Ovary (tissue), 9 donors: ENCODE measurements around the gene ABHD8. TPM values are rescaled to one million over a fixed set of nuclear protein-coding genes. Genes with fewer than 3 reads are reported as not detected.
A peak's percentile ranks its signal among the peaks of the same experiment; 100 is the strongest.

ENCODE experiments used
- DNase-seq, 5 donors: peaks; one replicate each; pipeline ENCODE4 v3.0.0-alpha.2; 2019 to 2020
- H3K27ac ChIP-seq, 2 donors: fragments of 200-600 bp; one replicate each; pipeline versions ENCODE4 v1.5.1 to v1.8.0; 2019 to 2022
- H3K27me3 ChIP-seq: fragments of 200-600 bp; one replicate; pipeline ENCODE4 v1.8.0; 2022
- H3K36me3 ChIP-seq: fragments of 200-600 bp; sonication (generic); one replicate; pipeline ENCODE4 v1.5.1; 2019
- H3K4me1 ChIP-seq: one replicate; pipeline ENCODE4 v1.8.1; 2013; ENCODE audit warnings: mild to moderate bottlenecking, moderate library complexity; ENCODE audit not compliant: insufficient read depth
- H3K4me3 ChIP-seq: fragments of 200-600 bp; sonication (generic); one replicate; pipeline ENCODE4 v1.5.1; 2017
- H3K9me3 ChIP-seq, 2 donors: fragments of 200-600 bp in 1 of 2; sonication (generic) in 1 of 2; one replicate each; pipeline versions ENCODE4 v1.5.1 to v1.8.1; 2013 to 2019; ENCODE audit warnings: mild to moderate bottlenecking in 1 of 2, moderate library complexity in 1 of 2
- EP300 ChIP-seq: sonication (generic); formaldehyde crosslinking; IDR thresholded peaks from one replicate; pipeline ENCODE4 v1.6.1; 2017; ENCODE audit warnings: antibody characterized with exemption
- POLR2A ChIP-seq: fragments of 450-650 bp; IDR thresholded peaks from one replicate; pipeline ENCODE4 v1.6.1; 2017; ENCODE audit warnings: antibody characterized with exemption, mild to moderate bottlenecking, moderate library complexity
- WGBS, 3 donors: extraction: QIAGEN DNeasy Blood & Tissue Kit in 1 of 3; methylation state at CpG; one replicate each; pipeline versions ENCODE4 v1.1.5 to v1.1.7; 2013 to 2017; 5-methylcytosine and 5-hydroxymethylcytosine counted together
- intact Hi-C, 4 donors: fragments of 100-400 bp; cut with DNase I; formaldehyde crosslinking; loops; one replicate each; pipeline versions ENCODE4 v1.11.0 to v1.15.1; 2022 to 2023
- polyA plus RNA-seq, 2 donors: library from polyadenylated mRNA; stranded (reverse); fragments of 200-250 nt in 1 of 2; fragments of 350-450 nt in 1 of 2; fragmentation: Illumina TruSeq in 1 of 2; extraction: RNeasy Lipid Tissue Mini Kit (QIAGEN cat#74804) in 1 of 2; gene quantifications; one replicate each; pipeline ENCODE4 v1.2.3, GENCODE V29; 2013 to 2014
- total RNA-seq, 7 donors: library from RNA; depleted of rRNA in 2 of 7; stranded (reverse); fragments of >200 nt in 2 of 7; fragmentation: NEBNext Ultra II Directional in 3 of 7; extraction: Animal tissue kit (Norgen Biotek cat#: 25700) in 3 of 7; gene quantifications; one replicate each; pipeline versions ENCODE4 v1.1.0 to v1.2.4, GENCODE V29; 2016 to 2023
- TF ChIP-seq, protein P1 (sequence below), 3 donors: fragments of 450-650 bp in 2 of 3; fragments of 200-600 bp in 1 of 3; IDR thresholded peaks; one replicate each; pipeline versions ENCODE4 v1.5.1 to v1.8.0; 2016 to 2022; ENCODE audit warnings: antibody characterized with exemption in 3 of 3, mild to moderate bottlenecking in 1 of 3
- donor health status: DM: no; HTN: no; CAD: no; lungs with moderate emphysema.
- donor health status: DM: no; HTN: no; CAD: no.
- donor health status: Bipolar disorder and iron deficiency.
- donor health status: DM: yes; HTN: yes; CAD: no.
- donor health status: DM: no; HTN: no; CAD: no.
- donor health status: DM: yes; HTN: yes; CAD: no.

ABHD8 gene
- total and polyA plus RNA-seq, 9 donors, result 0.55 to 25.1 (median 15.3) TPM

DNA sequence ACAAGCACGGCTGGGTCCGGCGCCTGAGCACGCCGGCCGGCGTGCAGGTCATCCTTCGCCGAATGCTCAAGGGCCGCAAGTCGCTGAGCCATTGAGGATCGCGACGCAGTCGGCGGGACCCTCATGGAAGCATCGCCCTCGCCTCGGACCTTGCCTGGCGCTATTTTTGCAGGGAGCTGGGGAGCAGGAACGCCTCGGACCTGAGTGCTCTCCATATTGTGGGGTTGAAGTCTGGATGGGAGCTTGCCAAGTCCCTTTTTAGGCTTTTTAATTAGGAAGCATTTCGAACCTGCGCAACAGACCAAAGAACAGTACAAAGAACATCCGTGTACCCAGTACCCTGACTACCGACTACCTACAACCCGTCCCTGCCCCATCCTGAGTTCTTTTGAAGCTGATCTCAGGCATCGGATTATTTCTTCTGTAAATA is 3.1 kb upstream of the ABHD8 start:
- WGBS, 3 donors, result 4 to 7% (median 4%) methylated on average over 26 to 28 of the region's 28 CpGs
- H3K36me3 ChIP-seq, result no peaks in the 10 kb centered on the region
- H3K9me3 ChIP-seq, result no peaks in the 10 kb centered on the region
- H3K4me1 ChIP-seq, result peaks cover 9% of the 10 kb centered on the region
- H3K27ac ChIP-seq, result peak overlapping the region; percentile 41 to 73
- no peak for DNase-seq
- intact Hi-C loops, result no loop called here
- no peaks in the 10 kb centered on the region for H3K27me3 ChIP-seq
- no peak for TF ChIP-seq POLR2A
- no peak for TF ChIP-seq EP300
- TF ChIP-seq, protein P1, sequence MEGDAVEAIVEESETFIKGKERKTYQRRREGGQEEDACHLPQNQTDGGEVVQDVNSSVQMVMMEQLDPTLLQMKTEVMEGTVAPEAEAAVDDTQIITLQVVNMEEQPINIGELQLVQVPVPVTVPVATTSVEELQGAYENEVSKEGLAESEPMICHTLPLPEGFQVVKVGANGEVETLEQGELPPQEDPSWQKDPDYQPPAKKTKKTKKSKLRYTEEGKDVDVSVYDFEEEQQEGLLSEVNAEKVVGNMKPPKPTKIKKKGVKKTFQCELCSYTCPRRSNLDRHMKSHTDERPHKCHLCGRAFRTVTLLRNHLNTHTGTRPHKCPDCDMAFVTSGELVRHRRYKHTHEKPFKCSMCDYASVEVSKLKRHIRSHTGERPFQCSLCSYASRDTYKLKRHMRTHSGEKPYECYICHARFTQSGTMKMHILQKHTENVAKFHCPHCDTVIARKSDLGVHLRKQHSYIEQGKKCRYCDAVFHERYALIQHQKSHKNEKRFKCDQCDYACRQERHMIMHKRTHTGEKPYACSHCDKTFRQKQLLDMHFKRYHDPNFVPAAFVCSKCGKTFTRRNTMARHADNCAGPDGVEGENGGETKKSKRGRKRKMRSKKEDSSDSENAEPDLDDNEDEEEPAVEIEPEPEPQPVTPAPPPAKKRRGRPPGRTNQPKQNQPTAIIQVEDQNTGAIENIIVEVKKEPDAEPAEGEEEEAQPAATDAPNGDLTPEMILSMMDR (IDR thresholded peaks at IDR 0.05), result no peak
- peak overlapping the region; percentile 61 for H3K4me3 ChIP-seq

GRCh38 chr19:17305517-17306284 is 2.5 kb upstream of the ABHD8 start, which contains the start of gene MRPL34:
TSS of gene MRPL34 (plus strand) at chr19:17305872. CDS start at chr19:17305893, 21 bp downstream.
- no peaks in the 10 kb centered on the region for H3K27me3 ChIP-seq
- no peaks in the 10 kb centered on the region for H3K9me3 ChIP-seq
- no peaks in the 10 kb centered on the region for H3K36me3 ChIP-seq
- intact Hi-C loops, result no loop called here
- peak; percentile 37 for TF ChIP-seq POLR2A
- TF ChIP-seq EP300, result no peak
- TF ChIP-seq, protein P1 (IDR thresholded peaks at IDR 0.05), result peak; percentile 38 to 89 (median 85)
- H3K4me1 ChIP-seq, result peaks cover 9% of the 10 kb centered on the region
- peak; percentile 95 to 97 (median 96) for DNase-seq
- WGBS, 3 donors, result 0% methylated on average over 47 to 55 of the region's 55 CpGs
- H3K4me3 ChIP-seq, result peak within 1 kb of the TSS; percentile 61
- peak within 1 kb of the TSS; percentile 41 to 73 for H3K27ac ChIP-seq

- 0 to 2% (median 1%) methylated on average over 7 of the region's 7 CpGs for WGBS, 3 donors
- DNase-seq, result no peak
- intact Hi-C loops, result no loop called here
- H3K36me3 ChIP-seq, result no peaks in the 10 kb centered on the region
- TF ChIP-seq, protein P1 (IDR thresholded peaks at IDR 0.05), result no peak
- TF ChIP-seq EP300 (no peak), POLR2A (no peak)
- H3K27me3 ChIP-seq, result no peaks in the 10 kb centered on the region
- H3K4me1 ChIP-seq, result peaks cover 9% of the 10 kb centered on the region
- H3K9me3 ChIP-seq, result no peaks in the 10 kb centered on the region
- peak overlapping the region in 1 of 2 donors; percentile 73 for H3K27ac ChIP-seq
- H3K4me3 ChIP-seq, result peak overlapping the region; percentile 61
Measured at GRCh38 chr19:17305216-17305516, 1.9 kb upstream of the ABHD8 start.

GRCh38 chr19:17304386-17305215 is 1.4 kb upstream of the ABHD8 start:
- WGBS, 3 donors, result 36 to 50% (median 41%) methylated on average over 12 of the region's 12 CpGs
- DNase-seq, result peak in 2 of 5 donors; percentile 24 to 56
- no peak for TF ChIP-seq EP300
- TF ChIP-seq, protein P1 (IDR thresholded peaks at IDR 0.05), result no peak
- no peak for TF ChIP-seq POLR2A
- no peak overlapping the region for H3K4me3 ChIP-seq
- no peaks in the 10 kb centered on the region for H3K27me3 ChIP-seq
- no peaks in the 10 kb centered on the region for H3K36me3 ChIP-seq
- peak overlapping the region in 1 of 2 donors; percentile 73 for H3K27ac ChIP-seq
- no peaks in the 10 kb centered on the region for H3K9me3 ChIP-seq
- intact Hi-C loops, result no loop called here
- peaks cover 9% of the 10 kb centered on the region for H3K4me1 ChIP-seq
